SKM-1 (cell line): Measurements from ENCODE around the gene PLCH1.
A peak's percentile ranks its signal among the peaks of the same experiment; 100 is the strongest.

Experiments
- DNase-seq: peaks from one replicate; lab custom pipeline; 2025; ENCODE audit not compliant: unreplicated experiment; lab: John Stamatoyannopoulos, UW

Gene PLCH1

GRCh38 chr3:155390351-155390750 is 354.5 kb downstream of the PLCH1 start:
- DNase-seq: no peak

DNA sequence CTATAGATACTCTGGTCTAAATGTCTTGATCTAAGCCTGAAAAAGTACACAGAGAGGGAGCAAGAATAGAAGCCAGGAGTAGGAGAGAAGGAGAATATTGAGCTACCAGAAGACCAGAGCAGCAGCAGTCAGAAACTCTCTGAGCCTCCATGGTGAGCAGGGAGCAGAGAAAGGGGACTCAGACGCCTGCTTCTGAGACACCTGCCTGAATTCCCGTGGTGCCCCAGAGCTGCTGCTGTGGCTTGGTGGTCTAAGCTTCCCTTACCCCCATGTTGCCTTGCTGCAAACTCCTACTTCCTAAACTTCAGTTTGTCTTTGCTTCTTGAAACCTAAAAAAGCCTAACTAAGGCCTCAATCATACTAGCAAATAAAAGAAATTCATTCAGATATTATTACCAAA is 356.5 kb downstream of the PLCH1 start:
- no peak for DNase-seq

GRCh38 chr3:155387571-155387970 is 357.3 kb downstream of the PLCH1 start:
- no peak for DNase-seq

DNA sequence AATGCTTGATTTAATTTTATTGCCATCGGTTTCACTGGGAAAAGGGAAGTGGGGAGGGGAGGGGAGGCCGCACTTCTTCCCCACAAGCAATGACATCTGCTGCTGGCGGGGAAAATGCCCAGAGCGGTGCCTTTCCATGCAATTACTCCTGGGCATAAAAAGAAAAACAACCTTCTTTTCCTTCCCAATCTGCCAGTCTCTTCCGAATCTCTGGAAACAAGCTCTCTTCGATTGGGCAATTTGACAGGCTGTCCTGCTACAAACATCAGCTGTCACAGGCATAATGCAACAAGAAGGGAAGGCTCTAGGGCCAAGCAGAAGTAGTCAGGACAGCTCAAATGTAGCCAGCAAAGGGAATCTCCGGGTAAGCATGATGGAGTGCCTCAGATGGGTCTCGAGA is 358.0 kb downstream of the PLCH1 start:
- DNase-seq: no peak

- DNase-seq: no peak
These were observed 358.8 kb downstream of the PLCH1 start for GRCh38 chr3:155385896-155386625.

- peak; percentile 6 for DNase-seq
These were observed 362.4 kb downstream of the PLCH1 start for GRCh38 chr3:155382396-155383042.

DNA sequence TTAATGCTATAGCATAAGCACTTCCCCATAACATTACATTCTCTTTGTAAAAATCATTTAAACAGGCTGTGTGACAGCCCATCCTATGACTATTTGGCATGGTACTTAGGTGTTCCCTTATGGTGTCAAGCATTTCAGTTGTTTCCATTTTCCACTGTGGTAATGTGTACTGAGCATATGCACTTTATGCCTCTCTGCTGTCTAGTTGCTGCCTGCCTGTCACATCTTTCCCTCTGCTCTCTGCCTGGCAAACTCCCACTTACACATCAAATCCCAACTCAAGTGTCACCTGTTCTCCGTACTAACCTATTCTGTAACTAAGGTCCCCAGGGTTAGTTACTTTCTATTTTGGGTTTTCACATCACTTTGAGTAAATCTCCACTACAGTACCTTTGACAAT is 367.0 kb downstream of the PLCH1 start:
- DNase-seq: no peak

GRCh38 chr3:155377071-155377470 is 367.8 kb downstream of the PLCH1 start:
- DNase-seq: no peak

DNA sequence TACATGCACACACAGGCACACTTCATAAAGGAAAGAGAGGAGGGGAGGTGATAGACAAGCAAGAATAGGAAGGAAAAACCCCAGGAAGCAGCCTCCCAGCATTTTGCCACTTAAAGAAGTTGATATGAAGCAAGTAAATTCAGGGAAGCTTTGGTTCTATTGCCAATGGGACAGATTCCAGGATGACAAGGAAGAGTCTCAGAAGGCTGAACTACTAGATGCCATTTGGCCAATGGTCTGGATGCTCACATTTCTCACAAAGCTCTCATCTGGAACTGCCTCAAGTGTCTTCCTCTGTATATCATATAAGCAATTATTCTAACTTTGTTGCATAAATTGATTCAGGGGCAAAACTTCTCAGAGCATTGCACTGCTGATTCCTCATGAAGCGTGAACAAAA is 372.6 kb downstream of the PLCH1 start:
- DNase-seq: no peak

GRCh38 chr3:155370764-155371503 is 373.9 kb downstream of the PLCH1 start:
- DNase-seq: no peak

DNA sequence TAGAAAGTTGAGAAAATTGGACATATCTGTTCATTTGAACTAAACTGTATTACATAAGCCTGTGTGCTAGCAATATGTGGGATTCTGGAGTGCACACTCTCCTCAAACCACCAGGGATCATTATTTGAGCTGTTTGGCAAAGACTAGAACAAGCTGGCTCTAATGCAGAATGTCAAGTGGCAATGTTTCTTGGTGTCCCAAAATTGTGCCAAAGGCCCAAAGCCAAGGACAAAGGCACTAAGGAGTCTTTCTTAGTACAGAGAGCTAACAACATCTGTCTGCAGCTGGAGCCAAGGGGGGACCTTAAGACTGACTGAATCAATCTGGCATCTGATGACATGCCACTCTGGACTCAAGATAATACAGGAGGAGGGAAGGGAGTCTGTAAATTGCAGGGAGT is 374.7 kb downstream of the PLCH1 start:
- DNase-seq: no peak

GRCh38 chr3:155369735-155370134 is 375.1 kb downstream of the PLCH1 start:
- no peak for DNase-seq

- no peak for DNase-seq
These were observed 375.6 kb downstream of the PLCH1 start for GRCh38 chr3:155369244-155369643.

DNA sequence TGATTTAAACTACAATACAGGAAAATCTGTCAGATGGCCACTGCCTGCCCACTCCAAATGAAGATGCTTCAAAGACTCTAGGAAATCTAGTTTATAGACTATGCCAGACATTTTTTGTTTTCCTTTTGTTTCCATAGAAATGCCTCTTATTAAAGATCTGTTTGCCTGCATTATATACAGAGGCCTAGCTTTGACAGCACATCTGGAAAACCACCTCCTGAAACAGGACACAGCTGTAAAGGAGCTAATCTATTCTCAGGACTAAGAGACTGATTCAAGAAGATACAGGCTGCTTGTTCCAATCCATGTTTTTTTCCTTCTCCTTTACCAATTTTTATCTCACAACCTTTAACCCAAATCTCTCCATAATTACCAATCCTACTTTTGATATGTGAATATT is 376.1 kb downstream of the PLCH1 start:
- no peak for DNase-seq

- DNase-seq: no peak
These were observed 377.4 kb downstream of the PLCH1 start for GRCh38 chr3:155367506-155367905.

GRCh38 chr3:155365178-155365783 is 379.6 kb downstream of the PLCH1 start:
- no peak for DNase-seq

- no peak for DNase-seq
These were observed 380.4 kb downstream of the PLCH1 start for GRCh38 chr3:155364492-155364891.

GRCh38 chr3:155363690-155364070 is 381.2 kb downstream of the PLCH1 start:
- DNase-seq: no peak

- DNase-seq: no peak
These were observed 381.8 kb downstream of the PLCH1 start for GRCh38 chr3:155362808-155363689.

- no peak for DNase-seq
These were observed 384.6 kb downstream of the PLCH1 start for GRCh38 chr3:155360281-155360680.
